ENCODE measurements around the gene MMP7.

- TF ChIP-seq POLR2A (IDR thresholded peaks at IDR 0.05) (no peak), CTCF (IDR thresholded peaks at IDR 0.05) (no peak)
Observed at GRCh38 chr11:102499931-102500330, 30.6 kb downstream of the MMP7 start.
